Transverse colon (tissue), 3 donors: Measurements from ENCODE around the gene MGAT5B.

Experiments used
- POLR2A ChIP-seq: fragments of 450-650 bp; IDR thresholded peaks from one replicate; pipeline ENCODE4 v1.6.1; 2016; ENCODE audit warnings: antibody characterized with exemption, mild to moderate bottlenecking, moderate library complexity
- TF ChIP-seq, protein P1 (sequence below), 5 experiments: fragments of 200-600 bp in 3 of 5; fragments of 450-650 bp in 2 of 5; sonication (generic) in 3 of 5; IDR thresholded peaks; 1 replicate in 2 of 5; 2 replicates in 3 of 5; pipeline ENCODE4 v1.5.1; 2016 to 2017; ENCODE audit warnings: antibody characterized with exemption in 5 of 5, inconsistent platforms in 3 of 5, mild to moderate bottlenecking in 2 of 5, moderate library complexity in 1 of 5

DNA sequence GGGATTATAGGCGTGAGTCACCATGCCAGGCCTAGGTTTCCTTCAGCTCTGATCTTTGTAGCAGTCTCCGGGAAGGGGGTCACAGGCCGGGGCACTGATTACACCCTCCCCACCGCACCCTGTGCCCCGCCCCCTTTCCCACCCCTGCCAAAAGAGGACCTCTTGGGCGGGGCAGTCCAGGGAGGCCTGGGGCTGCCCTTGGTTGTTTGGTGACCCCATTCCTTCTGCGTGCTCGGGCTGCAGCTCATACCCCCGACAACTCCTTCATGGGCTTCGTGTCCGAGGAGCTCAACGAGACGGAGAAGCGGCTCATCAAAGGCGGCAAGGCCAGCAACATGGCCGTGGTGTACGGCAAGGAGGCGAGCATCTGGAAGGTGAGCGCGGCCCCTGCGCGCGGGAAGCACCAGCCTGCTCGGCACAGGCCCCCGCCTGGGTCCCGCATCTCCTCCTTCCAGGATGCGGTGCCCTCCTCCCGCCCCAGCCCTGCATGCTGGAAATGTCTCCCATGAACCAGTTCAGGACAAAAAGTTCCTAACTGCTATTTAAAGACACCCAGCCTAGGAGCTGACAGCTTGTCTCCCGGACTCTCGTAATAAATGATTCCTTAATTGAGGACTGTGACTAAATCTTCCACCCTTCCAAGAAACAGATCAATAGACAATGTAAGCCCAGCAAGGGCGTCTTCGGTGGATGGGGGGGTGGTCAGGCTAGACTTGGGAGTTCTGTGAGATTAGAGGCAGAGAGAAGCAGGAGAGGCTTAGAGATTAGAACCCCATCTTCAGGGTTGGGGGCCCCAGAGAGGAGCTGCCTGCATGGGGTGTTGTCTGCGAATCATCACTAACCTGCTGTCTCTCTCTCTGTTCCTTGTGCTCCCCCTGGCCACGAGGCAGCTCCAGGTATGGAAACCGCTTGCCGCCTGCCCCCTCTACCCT is 64.5 kb downstream of the MGAT5B start:
- TF ChIP-seq, protein P1, sequence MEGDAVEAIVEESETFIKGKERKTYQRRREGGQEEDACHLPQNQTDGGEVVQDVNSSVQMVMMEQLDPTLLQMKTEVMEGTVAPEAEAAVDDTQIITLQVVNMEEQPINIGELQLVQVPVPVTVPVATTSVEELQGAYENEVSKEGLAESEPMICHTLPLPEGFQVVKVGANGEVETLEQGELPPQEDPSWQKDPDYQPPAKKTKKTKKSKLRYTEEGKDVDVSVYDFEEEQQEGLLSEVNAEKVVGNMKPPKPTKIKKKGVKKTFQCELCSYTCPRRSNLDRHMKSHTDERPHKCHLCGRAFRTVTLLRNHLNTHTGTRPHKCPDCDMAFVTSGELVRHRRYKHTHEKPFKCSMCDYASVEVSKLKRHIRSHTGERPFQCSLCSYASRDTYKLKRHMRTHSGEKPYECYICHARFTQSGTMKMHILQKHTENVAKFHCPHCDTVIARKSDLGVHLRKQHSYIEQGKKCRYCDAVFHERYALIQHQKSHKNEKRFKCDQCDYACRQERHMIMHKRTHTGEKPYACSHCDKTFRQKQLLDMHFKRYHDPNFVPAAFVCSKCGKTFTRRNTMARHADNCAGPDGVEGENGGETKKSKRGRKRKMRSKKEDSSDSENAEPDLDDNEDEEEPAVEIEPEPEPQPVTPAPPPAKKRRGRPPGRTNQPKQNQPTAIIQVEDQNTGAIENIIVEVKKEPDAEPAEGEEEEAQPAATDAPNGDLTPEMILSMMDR (IDR thresholded peaks at IDR 0.05), result no peak
- TF ChIP-seq POLR2A, result no peak
